Measurements from ENCODE around the gene CADPS.

CADPS gene

DNA sequence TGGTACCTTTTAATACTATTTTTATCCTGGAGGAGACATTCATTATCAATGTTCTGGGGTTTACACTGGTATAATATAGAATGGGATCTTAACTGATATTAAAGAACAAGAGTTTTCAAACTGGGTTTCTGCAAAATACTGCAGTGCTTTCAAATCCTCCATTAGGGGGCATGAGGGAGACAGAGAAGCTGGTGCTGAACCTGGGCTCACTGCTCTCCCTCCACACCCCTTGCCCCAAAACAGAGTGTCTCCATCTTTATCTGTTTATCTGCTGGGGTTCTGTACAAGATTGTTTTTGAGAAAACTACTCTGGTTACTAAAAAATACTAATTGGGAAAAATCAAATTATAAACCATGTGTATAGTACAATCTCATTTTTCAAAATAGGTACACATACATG lies 41.7 kb downstream of the CADPS start:
- TF ChIP-seq, protein P1, sequence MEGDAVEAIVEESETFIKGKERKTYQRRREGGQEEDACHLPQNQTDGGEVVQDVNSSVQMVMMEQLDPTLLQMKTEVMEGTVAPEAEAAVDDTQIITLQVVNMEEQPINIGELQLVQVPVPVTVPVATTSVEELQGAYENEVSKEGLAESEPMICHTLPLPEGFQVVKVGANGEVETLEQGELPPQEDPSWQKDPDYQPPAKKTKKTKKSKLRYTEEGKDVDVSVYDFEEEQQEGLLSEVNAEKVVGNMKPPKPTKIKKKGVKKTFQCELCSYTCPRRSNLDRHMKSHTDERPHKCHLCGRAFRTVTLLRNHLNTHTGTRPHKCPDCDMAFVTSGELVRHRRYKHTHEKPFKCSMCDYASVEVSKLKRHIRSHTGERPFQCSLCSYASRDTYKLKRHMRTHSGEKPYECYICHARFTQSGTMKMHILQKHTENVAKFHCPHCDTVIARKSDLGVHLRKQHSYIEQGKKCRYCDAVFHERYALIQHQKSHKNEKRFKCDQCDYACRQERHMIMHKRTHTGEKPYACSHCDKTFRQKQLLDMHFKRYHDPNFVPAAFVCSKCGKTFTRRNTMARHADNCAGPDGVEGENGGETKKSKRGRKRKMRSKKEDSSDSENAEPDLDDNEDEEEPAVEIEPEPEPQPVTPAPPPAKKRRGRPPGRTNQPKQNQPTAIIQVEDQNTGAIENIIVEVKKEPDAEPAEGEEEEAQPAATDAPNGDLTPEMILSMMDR (IDR thresholded peaks at IDR 0.05; ENCODE audit: low read depth, low read length, missing control alignments): peak; percentile 49
- DNase-seq (ENCODE audit: low read depth): no peak
- no peak overlapping the region for H3K4me3 ChIP-seq (ENCODE audit: low read depth, low read length)

DNA sequence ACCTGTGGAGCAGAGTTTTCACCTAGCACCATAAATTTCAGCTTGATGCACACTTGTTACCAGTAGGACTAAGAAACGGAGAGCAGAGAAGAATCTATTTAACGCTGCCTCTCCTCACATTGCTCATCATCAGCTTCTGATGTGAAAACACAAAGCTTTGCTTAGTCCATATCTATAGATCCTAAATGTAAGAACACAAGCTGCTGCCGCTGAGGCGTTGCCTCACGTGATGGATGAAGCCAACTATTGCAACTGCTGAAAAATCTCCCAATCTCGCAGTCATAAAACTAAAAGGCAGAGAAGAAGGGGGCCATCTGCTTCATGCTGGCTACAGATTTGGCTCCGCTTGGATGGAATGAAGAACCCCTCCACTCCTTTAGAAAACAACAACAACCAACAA lies 42.7 kb downstream of the CADPS start:
- no peak overlapping the region for H3K4me3 ChIP-seq (ENCODE audit: low read depth, low read length)
- DNase-seq (ENCODE audit: low read depth): no peak
- TF ChIP-seq, protein P1 (IDR thresholded peaks at IDR 0.05; ENCODE audit: low read depth, low read length, missing control alignments): no peak

DNA sequence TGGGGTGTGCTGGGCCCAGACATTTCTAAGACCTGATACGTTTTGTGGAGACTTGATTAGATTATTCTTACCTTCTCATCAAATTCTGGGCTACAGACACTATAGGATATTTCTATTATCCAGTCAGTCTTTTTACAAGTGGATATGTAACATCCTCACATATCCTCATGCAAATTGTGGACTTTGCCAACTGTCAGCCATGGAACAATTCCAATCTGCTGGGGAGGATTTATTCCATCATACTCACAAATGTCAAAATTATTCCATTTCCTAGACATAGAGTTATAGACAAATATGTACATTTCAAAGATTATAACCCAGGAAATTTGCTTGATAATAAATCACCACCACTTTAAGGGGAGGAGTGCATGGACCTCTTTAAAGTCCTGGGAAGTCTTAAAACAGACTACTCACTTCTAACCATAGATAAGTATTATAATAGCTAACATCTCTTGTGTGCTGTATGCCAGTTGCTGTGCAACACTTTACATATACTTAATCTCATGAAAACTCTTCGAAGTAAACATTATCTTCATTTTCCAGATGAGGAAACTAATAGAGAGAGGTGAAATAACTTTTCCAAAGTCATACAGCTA lies 44.4 kb downstream of the CADPS start:
- DNase-seq (ENCODE audit: low read depth): no peak
- no peak overlapping the region for H3K4me3 ChIP-seq (ENCODE audit: low read depth, low read length)
- TF ChIP-seq, protein P1 (IDR thresholded peaks at IDR 0.05; ENCODE audit: low read depth, low read length, missing control alignments): no peak

DNA sequence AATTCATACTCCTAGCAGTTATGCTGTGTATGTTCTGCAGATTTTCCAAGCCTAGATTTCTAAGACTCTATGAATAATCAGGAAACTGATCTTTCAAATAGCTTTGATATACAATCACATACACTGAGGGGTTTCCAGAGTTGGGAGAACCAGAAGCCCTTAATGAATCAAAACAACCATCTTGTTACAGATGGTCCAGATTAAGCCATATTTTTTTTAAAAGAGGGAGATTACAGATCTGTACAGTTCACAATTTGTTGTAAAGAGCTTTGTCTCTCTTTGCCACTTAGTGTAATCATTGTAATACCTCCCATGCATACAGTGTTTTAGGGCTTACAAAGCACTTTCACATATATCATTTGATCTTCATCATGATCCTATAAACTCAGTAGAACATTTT lies 47.7 kb downstream of the CADPS start:
- TF ChIP-seq, protein P1 (IDR thresholded peaks at IDR 0.05; ENCODE audit: low read depth, low read length, missing control alignments): no peak
- H3K4me3 ChIP-seq (ENCODE audit: low read depth, low read length): no peak overlapping the region
- DNase-seq (ENCODE audit: low read depth): no peak

DNA sequence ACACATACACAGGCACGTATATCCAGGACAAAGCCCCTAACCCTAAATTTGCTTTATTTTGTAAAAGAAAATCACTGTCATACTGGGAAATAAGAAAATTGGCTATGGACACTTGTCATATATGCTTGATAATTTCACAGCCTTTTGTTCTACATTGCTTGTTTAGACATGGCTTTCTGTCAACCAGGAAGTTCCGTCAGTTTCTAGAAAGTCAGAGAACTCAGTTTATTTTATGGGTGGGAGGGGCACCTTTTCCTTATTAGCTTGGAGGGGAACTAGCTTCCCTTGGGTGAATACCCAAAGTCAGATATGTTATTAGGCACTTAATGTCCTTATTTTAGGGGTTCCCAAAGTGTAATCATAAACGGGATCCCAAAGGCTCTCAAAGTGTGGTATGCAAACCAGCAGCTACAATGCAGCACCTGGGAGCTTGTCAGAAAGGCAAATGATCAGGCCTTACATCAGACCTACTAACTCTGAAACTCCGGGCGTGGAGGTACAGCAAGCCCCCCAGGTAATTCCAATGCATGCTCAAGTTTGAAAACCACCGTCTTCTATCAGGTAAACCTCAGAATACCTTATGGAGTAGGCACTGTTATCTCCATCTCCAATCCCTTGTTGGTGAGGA lies 50.1 kb downstream of the CADPS start:
- no peak for DNase-seq (ENCODE audit: low read depth)
- TF ChIP-seq, protein P1 (IDR thresholded peaks at IDR 0.05; ENCODE audit: low read depth, low read length, missing control alignments): no peak
- H3K4me3 ChIP-seq (ENCODE audit: low read depth, low read length): no peak overlapping the region

DNA sequence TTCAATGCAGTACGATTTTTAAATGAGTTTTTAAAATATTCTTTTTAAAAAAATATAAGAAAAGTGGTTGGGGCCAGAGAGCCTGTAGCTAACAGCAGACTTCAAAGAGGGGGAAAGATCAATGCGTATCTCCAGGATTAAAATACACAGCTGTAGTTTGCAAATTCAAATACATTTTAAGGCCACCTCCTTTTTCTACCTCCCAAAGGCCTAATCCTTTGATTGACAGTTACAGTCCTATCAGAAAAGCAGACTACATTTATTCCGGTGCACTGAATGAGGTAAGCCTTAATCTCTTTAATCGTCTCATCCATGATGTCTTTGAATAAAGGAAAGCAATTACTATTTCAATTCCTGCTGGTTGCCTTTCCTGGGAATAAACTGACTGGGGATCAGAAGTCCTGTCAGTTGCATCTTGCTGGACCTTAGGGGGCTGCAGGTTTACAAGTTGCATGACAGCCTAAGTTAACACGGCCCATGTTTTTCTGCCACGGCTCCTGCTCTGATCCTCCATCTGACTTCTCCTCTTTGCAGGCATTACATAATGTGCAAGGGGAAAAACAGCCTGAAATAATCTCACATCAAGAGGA lies 51.7 kb downstream of the CADPS start:
- H3K4me3 ChIP-seq (ENCODE audit: low read depth, low read length): no peak overlapping the region
- TF ChIP-seq, protein P1 (IDR thresholded peaks at IDR 0.05; ENCODE audit: low read depth, low read length, missing control alignments): no peak

More for the DNA sequence above, 51.7 kb downstream of the CADPS start:
- no peak for DNase-seq (ENCODE audit: low read depth)

All from GM12864 (cell line).